ENCODE measurements around the gene TMIE. TPM values are rescaled to one million over a fixed set of nuclear protein-coding genes. Genes with fewer than 3 reads are reported as not detected.

TMIE gene, protein sequence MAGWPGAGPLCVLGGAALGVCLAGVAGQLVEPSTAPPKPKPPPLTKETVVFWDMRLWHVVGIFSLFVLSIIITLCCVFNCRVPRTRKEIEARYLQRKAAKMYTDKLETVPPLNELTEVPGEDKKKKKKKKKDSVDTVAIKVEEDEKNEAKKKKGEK
- 0.13 and 0.42 TPM in 2 replicates for polyA plus RNA-seq

DNA sequence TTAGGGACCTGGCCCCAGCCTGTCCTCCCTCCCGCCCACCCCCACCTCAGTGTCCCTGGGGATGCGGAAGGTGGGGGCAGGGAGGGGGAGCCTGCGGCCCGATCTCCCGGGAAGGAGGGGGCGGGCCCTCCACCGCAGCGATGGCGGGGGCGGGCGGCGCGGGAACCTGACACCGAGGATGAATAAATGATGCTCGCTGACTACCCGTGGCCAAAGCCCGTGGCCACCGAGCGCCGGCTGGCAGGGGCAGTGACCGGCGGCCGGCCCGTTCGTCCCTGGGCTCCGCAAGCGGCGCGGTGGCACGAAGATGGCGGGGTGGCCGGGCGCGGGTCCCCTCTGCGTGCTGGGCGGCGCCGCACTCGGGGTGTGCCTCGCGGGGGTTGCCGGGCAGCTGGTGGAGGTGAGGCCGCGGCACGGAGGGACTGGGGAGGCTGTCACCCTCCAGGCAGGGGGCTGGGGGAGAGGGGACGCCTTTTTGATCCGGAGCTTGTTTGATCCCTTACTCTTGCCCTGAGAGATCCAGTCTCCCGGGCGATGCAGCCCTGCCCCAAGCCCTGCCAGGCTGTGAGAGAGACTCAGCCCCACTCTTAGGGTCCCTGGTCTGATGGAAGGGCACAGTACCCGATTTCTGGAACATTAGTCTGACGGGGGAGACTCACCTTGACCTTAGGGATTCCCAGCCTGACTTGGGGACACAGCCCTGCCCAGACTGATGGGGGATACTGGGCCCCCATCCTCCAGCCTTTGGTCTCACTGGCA, at the start of gene TMIE:
Gene TMIE, plus strand, starts transcription at position 212 of the 759 bp plus-strand sequence. Its CDS starts 96 bp downstream, at position 308.

DNA sequence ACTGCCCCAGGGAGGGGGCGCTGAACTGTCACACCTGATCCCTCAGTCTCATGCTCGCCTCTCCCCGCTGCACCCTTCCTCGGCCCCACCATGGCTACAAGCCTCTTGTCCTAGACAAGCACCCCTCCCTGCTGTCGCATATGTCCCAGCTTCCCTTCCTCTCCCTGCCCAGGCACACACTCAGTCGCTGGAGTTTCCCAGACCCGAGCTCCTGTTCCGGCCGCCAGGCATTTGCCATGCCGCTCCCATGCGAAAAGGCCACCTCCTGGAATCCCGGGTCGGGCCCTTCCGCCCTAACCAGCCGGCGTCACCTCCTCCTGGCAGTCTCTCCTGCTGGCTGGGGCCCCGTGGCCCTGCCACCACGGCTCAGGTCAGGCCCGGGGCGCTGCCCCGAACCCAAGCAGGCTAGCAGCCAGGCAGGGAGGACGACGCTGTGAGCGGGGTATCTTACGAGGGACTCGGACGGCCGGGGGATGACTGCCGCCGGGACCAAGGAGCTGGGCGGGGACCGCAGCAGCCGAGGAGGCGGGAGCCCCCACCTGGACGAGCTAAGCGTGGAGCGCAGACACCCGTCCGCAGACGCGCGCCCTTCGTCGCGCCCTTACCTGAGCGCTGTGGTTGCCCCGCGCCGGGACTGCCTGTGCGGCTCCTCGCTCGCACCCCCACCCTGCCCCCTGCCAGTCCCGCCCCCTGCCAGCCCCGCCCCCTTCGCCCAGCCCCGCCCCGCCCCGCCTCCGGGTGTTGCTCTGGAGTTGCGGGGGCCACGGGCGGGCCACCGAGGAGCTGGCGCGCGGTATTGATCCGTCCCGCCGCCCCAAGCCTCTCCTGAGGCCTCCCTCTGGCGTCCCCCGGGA, 7.9 kb upstream of the TMIE start, which contains the start of gene ALS2CL:
Gene ALS2CL, minus strand, starts transcription at position 642 of the 854 bp plus-strand sequence. CDS start 4,239 bp downstream, outside the sequence.

DNA sequence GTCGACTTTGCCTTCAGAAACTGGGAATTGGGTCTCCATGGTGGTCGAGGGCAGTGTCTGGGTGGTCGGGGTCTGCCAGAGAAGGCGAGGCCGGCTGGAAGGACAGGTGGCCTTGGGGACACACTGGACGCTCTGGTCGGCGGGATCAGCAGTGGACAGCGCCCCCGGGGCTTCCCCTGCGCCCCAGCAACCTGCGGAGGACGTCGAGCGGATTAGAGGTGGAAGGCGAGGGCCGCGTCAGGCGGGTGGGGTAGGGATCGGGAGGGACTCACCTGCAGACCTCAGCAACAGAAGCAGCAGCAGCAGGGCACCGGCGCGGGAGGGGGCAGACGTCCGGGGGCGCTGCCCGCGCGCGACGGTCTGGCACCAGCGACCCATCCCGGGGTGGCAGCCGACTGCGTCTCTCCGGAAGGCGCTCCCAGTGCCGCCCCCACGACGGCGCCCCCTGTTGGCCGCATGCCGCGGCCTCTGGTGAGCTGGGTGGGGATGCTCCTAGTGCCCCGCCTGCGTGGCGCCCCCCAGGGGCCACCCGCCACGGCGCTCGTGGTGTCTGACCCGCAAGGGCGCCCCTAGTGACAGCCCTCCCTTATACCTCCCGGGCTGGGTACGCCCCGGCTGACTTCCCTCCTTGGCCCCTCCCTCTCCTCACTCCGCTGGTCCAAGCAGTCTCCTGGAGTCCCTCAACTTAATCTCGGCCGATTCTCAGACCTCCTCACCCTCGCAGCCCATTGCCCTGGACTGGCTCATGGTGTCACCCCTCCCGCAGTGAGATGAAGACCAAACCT, 16.4 kb downstream of the TMIE start, which contains the start of gene PRSS50:
Gene PRSS50, minus strand, starts transcription at position 423 of the 785 bp plus-strand sequence. Its CDS starts 45 bp downstream, at position 378.

Other genes with a start within 250 kb of the TMIE start
- gene LTF, start 236.5 kb upstream of the TMIE start, polyA plus RNA-seq, result not detected in 2 replicates
- not detected in 2 replicates for gene RTP3, start 203.4 kb upstream of the TMIE start, polyA plus RNA-seq
- 0.04 and 1.6 TPM in 2 replicates for gene LRRC2, start 135.1 kb upstream of the TMIE start, polyA plus RNA-seq
- gene FAM240A, start 88.9 kb upstream of the TMIE start, polyA plus RNA-seq, result not detected in 2 replicates
- gene ALS2CL, start 7.7 kb upstream of the TMIE start, polyA plus RNA-seq, result not detected in 2 replicates
- gene PRSS50, start 16.5 kb downstream of the TMIE start, polyA plus RNA-seq, result not detected in 2 replicates
- gene MYL3, start 162.1 kb downstream of the TMIE start, polyA plus RNA-seq, result 0.27 TPM in 1 of 2 replicates, not detected in the other
- gene PTH1R, start 176.3 kb downstream of the TMIE start, polyA plus RNA-seq, result 2.5 and 3.0 TPM in 2 replicates